OCI-LY7 (cell line): Measurements from ENCODE around the gene MRC2. TPM values are rescaled to one million over a fixed set of nuclear protein-coding genes. Genes with fewer than 3 reads are reported as not detected.

Experiments used
- BruUV-seq: library from RNA; stranded (reverse); fragments of 400-500 nt; replicated peaks from 2 replicates; lab custom pipeline; 2021; lab: Mats Ljungman, UMichigan
- CTCF ChIA-PET: fragments of 300-600 bp; sonication (Branson Sonifier 250); formaldehyde crosslinking; loops from one replicate; lab custom pipeline; 2022; ENCODE audit warnings: antibody characterized with exemption; ENCODE audit not compliant: unreplicated experiment; lab: Charles Lee
- POLR2A ChIA-PET: fragments of 300-600 bp; sonication (Branson Sonifier 250); formaldehyde crosslinking; loops from one replicate; lab custom pipeline; 2022; ENCODE audit warnings: antibody characterized with exemption; lab: Charles Lee
- DNase-seq: peaks from one replicate; pipeline ENCODE4 v3.0.0-alpha.2; 2015; ENCODE audit warnings: low spot score
- H2AFZ ChIP-seq: fragments of 200-600 bp; sonication (generic), shearing (Covaris generic); 2 replicates; pipeline ENCODE4 v1.6.1; 2014; ENCODE audit warnings: mild to moderate bottlenecking, antibody characterized with exemption, low read length, moderate library complexity
- H3K27ac ChIP-seq: fragments of 200-600 bp; sonication (generic); 2 replicates; pipeline ENCODE4 v1.5.1; 2014; ENCODE audit warnings: mixed run types, low read depth, mild to moderate bottlenecking, moderate library complexity, low read length, inconsistent platforms; ENCODE audit not compliant: poor library complexity, severe bottlenecking
- H3K36me3 ChIP-seq: fragments of 200-600 bp; sonication (generic); 2 replicates; pipeline ENCODE4 v1.6.1; 2014; ENCODE audit warnings: mild to moderate bottlenecking, antibody characterized with exemption, low read length, moderate library complexity, mixed read lengths; ENCODE audit not compliant: insufficient read depth
- H3K4me1 ChIP-seq: fragments of 200-600 bp; sonication (generic); 2 replicates; pipeline ENCODE4 v1.5.1; 2014; ENCODE audit warnings: mild to moderate bottlenecking, low read length; ENCODE audit not compliant: insufficient read depth, poor library complexity, severe bottlenecking
- H3K4me2 ChIP-seq: fragments of 200-600 bp; sonication (generic); 2 replicates; pipeline ENCODE4 v1.6.1; 2014; ENCODE audit warnings: mild to moderate bottlenecking, low read length
- H3K4me3 ChIP-seq: fragments of 200-600 bp; sonication (generic); 2 replicates; pipeline ENCODE4 v1.5.1; 2014; ENCODE audit warnings: mild to moderate bottlenecking, low read depth, low read length; ENCODE audit not compliant: poor library complexity, severe bottlenecking
- H3K79me2 ChIP-seq: fragments of 200-600 bp; sonication (generic); 2 replicates; pipeline ENCODE4 v1.6.1; 2016; ENCODE audit warnings: low read depth, mild to moderate bottlenecking, low read length, moderate library complexity, mixed read lengths; ENCODE audit not compliant: insufficient read depth
- H3K9me2 ChIP-seq: fragments of 200-600 bp; sonication (generic); 2 replicates; pipeline ENCODE4 v1.6.1; 2016; ENCODE audit warnings: mild to moderate bottlenecking, low read length, mixed read lengths; ENCODE audit not compliant: insufficient read depth
- H3K9me3 ChIP-seq: fragments of 200-600 bp; sonication (generic); 2 replicates; pipeline ENCODE4 v1.6.1; 2014; ENCODE audit warnings: mild to moderate bottlenecking, mixed run types, low read length, mixed read lengths
- H4K20me1 ChIP-seq: fragments of 200-600 bp; sonication (generic); 2 replicates; pipeline ENCODE4 v1.6.1; 2014; ENCODE audit warnings: mild to moderate bottlenecking, antibody characterized with exemption, low read length, moderate library complexity, mixed read lengths; ENCODE audit not compliant: insufficient read depth
- CTCF ChIP-seq: fragments of 200-600 bp; sonication (generic); conservative IDR thresholded peaks from 2 replicates; pipeline ENCODE4 v1.5.1; 2014; ENCODE audit warnings: mild to moderate bottlenecking, antibody characterized with exemption, low read length, moderate library complexity, mixed read lengths
- EZH2phosphoT487 ChIP-seq: fragments of 200-600 bp; sonication (generic); IDR thresholded peaks from 2 replicates; pipeline ENCODE4 v1.6.1; 2018; ENCODE audit warnings: low read depth, borderline replicate concordance, mild to moderate bottlenecking, mixed run types, antibody characterized with exemption, low read length, moderate library complexity, mixed read lengths
- intact Hi-C: fragments of 100-400 bp; cut with micrococcal nuclease; formaldehyde crosslinking; loops from one replicate; pipeline ENCODE4 v1.10.0; 2022; ENCODE audit not compliant: unreplicated experiment
- total RNA-seq, 2 experiments: library from RNA; depleted of rRNA in 1 of 2; stranded (reverse); fragments of >200 nt in 1 of 2; shearing (Covaris generic) in 1 of 2; gene quantifications; 2 replicates each; pipeline ENCODE4 v1.2.3, GENCODE V29; 2014 to 2022

MRC2 gene
- total RNA-seq, 2 experiments from 2014 or later: 0.19 to 0.27 TPM

- H3K4me3 ChIP-seq: no peak overlapping the region
Measured at GRCh38 chr17:62714016-62714777, 86.7 kb downstream of the MRC2 start.

GRCh38 chr17:62715882-62716390 lies 88.5 kb downstream of the MRC2 start:
- Histone ChIP-seq H2AFZ (no peak overlapping the region), H3K4me3 (no peak overlapping the region), H3K36me3 (no peaks in the 10 kb centered on the region), H3K4me1 (no peaks in the 10 kb centered on the region), H3K79me2 (no peaks in the 10 kb centered on the region), H3K27ac (no peak overlapping the region), H3K9me3 (no peaks in the 10 kb centered on the region), H3K4me2 (no peak overlapping the region), H3K9me2 (no peaks in the 10 kb centered on the region), H4K20me1 (no peaks in the 10 kb centered on the region)
- intact Hi-C loops: no loop called here
- CTCF ChIA-PET: no interaction called here
- DNase-seq: no peak
- TF ChIP-seq CTCF (no peak), EZH2phosphoT487 (no peak)
- BruUV-seq: no TSS peak
- POLR2A ChIA-PET: no interaction called here

More at GRCh38 chr17:62714016-62714777, 86.7 kb downstream of the MRC2 start:
- H2AFZ ChIP-seq: no peak overlapping the region
- no peak overlapping the region for H3K4me2 ChIP-seq
- no peak for DNase-seq
- no peaks in the 10 kb centered on the region for H3K9me3 ChIP-seq
- ChIA-PET CTCF (no interaction called here), POLR2A (no interaction called here)
- no peaks in the 10 kb centered on the region for H3K36me3 ChIP-seq
- no TSS peak for BruUV-seq
- H3K9me2 ChIP-seq: no peaks in the 10 kb centered on the region
- no peaks in the 10 kb centered on the region for H3K79me2 ChIP-seq
- intact Hi-C loops: no loop called here
- H4K20me1 ChIP-seq: no peaks in the 10 kb centered on the region
- no peaks in the 10 kb centered on the region for H3K4me1 ChIP-seq
- no peak for TF ChIP-seq CTCF
- TF ChIP-seq EZH2phosphoT487: no peak
- no peak overlapping the region for H3K27ac ChIP-seq
